Neuronal stem cell (in vitro differentiated cells): ENCODE data around the gene ASB18.
A peak's percentile ranks its signal among the peaks of the same experiment; 100 is the strongest.

ENCODE experiments used
- DNase-seq: peaks from one replicate; pipeline ENCODE4 v3.0.0-alpha.2; 2013; ENCODE audit warnings: low spot score
- H2AFZ ChIP-seq: one replicate; pipeline ENCODE4 v1.6.1; 2013; ENCODE audit warnings: mild to moderate bottlenecking, low read length, inconsistent platforms
- H2AK5ac ChIP-seq: 2 replicates; pipeline ENCODE4 v1.6.1; 2013; ENCODE audit warnings: low read depth, mild to moderate bottlenecking, inconsistent platforms, low read length, moderate library complexity, mixed read lengths
- H2BK120ac ChIP-seq: 2 replicates; pipeline ENCODE4 v1.6.1; 2013; ENCODE audit warnings: low read depth, mild to moderate bottlenecking, inconsistent platforms, low read length, moderate library complexity, mixed read lengths
- H2BK12ac ChIP-seq: one replicate; pipeline ENCODE4 v1.6.1; 2013; ENCODE audit warnings: low read length, inconsistent platforms
- H2BK15ac ChIP-seq: 2 replicates; pipeline ENCODE4 v1.6.1; 2013; ENCODE audit warnings: mild to moderate bottlenecking, low read length, inconsistent platforms, mixed read lengths
- H2BK5ac ChIP-seq: one replicate; pipeline ENCODE4 v1.6.1; 2013; ENCODE audit warnings: inconsistent platforms, mild to moderate bottlenecking, low read length, moderate library complexity
- H3K14ac ChIP-seq: one replicate; pipeline ENCODE4 v1.6.1; 2013; ENCODE audit warnings: low read length, inconsistent platforms
- H3K18ac ChIP-seq: 2 replicates; pipeline ENCODE4 v1.6.1; 2013; ENCODE audit warnings: low read length, inconsistent platforms
- H3K23ac ChIP-seq: 2 replicates; pipeline ENCODE4 v1.6.1; 2013; ENCODE audit warnings: low read depth, mild to moderate bottlenecking, mixed read lengths, low read length, inconsistent platforms; ENCODE audit not compliant: poor library complexity
- H3K27ac ChIP-seq: replicated peaks from 3 replicates; pipeline ENCODE4 v1.5.1; 2013; ENCODE audit warnings: low read length, inconsistent platforms
- H3K27me3 ChIP-seq, 3 experiments: 2 replicates each; pipeline ENCODE4 v1.6.1; 2013; ENCODE audit warnings: low read length in 3 of 3, mild to moderate bottlenecking in 2 of 3, inconsistent platforms in 1 of 3, low read depth in 1 of 3, mixed read lengths in 1 of 3, moderate library complexity in 1 of 3; ENCODE audit not compliant: control insufficient read depth in 3 of 3, insufficient read depth in 3 of 3
- H3K36me3 ChIP-seq, 2 donors: replicated peaks in 1 of 2; 2 replicates each; pipeline ENCODE4 v1.6.1; 2013; ENCODE audit warnings: low read length in 2 of 2; ENCODE audit not compliant: control insufficient read depth in 2 of 2, insufficient read depth in 2 of 2
- H3K4ac ChIP-seq: 2 replicates; pipeline ENCODE4 v1.6.1; 2013; ENCODE audit warnings: inconsistent platforms, mild to moderate bottlenecking, low read length, moderate library complexity
- H3K4me1 ChIP-seq, 2 donors: 1 replicate in 1 of 2; 2 replicates in 1 of 2; pipeline ENCODE4 v1.6.1; 2013; ENCODE audit warnings: low read length in 2 of 2, low read depth in 1 of 2; ENCODE audit not compliant: control insufficient read depth in 2 of 2, insufficient read depth in 1 of 2
- H3K4me2 ChIP-seq: one replicate; pipeline ENCODE4 v1.6.1; 2013; ENCODE audit warnings: mild to moderate bottlenecking, low read length, inconsistent platforms; ENCODE audit not compliant: insufficient read depth, poor library complexity, severe bottlenecking
- H3K4me3 ChIP-seq, 2 donors: 2 replicates each; pipeline ENCODE4 v1.5.1; 2013; ENCODE audit warnings: low read length in 2 of 2, mild to moderate bottlenecking in 2 of 2, inconsistent platforms in 1 of 2, moderate library complexity in 1 of 2
- H3K79me1 ChIP-seq: one replicate; pipeline ENCODE4 v1.6.1; 2013; ENCODE audit warnings: low read depth, mild to moderate bottlenecking, inconsistent platforms, low read length, moderate library complexity
- H3K9ac ChIP-seq: one replicate; pipeline ENCODE4 v1.6.1; 2013; ENCODE audit warnings: mild to moderate bottlenecking, low read depth, low read length, inconsistent platforms; ENCODE audit not compliant: poor library complexity
- H3K9me3 ChIP-seq, 2 donors: replicated peaks in 1 of 2; 2 replicates each; pipeline versions ENCODE3 to v1.6.1; 2013; ENCODE audit warnings: low read length in 2 of 2, mild to moderate bottlenecking in 2 of 2, inconsistent platforms in 1 of 2, low read depth in 1 of 2, mixed read lengths in 1 of 2, moderate library complexity in 1 of 2; ENCODE audit not compliant: control insufficient read depth in 2 of 2, insufficient read depth in 1 of 2
- H4K8ac ChIP-seq: one replicate; pipeline ENCODE4 v1.6.1; 2013; ENCODE audit warnings: low read depth, mild to moderate bottlenecking, inconsistent platforms, low read length, moderate library complexity
- H4K91ac ChIP-seq: one replicate; pipeline ENCODE4 v1.6.1; 2013; ENCODE audit warnings: low read length, low read depth, mild to moderate bottlenecking, inconsistent platforms; ENCODE audit not compliant: poor library complexity
- WGBS, 2 donors: extraction: QIAGEN DNeasy Blood & Tissue Kit; methylation state at CpG; one replicate each; pipeline ENCODE4 v1.1.7; 2013; ENCODE audit warnings: missing lambda C conversion rate in 2 of 2, mixed read lengths in 1 of 2; ENCODE audit not compliant: insufficient read length in 2 of 2, insufficient replicate concordance in 1 of 2; ENCODE audit errors: extremely low coverage in 2 of 2; 5-methylcytosine and 5-hydroxymethylcytosine counted together

Gene ASB18

DNA sequence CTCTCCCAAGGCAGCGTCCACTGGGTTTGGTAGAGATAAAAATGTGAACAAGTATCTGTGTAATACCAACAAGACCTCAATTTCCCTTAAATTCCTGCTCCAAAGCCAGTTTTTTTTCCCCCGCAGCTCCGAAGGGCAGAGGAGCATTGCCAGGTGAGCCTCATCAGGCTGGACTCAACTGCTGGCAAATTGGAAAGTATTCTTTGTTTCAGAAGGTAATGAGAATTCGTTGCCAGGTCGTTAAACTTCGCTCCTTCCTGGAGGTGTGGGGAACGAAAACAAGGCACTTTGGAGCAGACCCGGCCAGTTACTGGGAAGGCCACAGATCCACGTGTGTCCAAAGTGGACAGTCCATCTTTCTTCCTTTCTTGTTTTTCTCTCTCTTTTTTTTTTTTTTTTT lies 30.4 kb upstream of the ASB18 start:
- DNase-seq: no peak
- no CpG with 5 or more reads among the region's 9 CpGs for WGBS, 2 donors
- H4K91ac ChIP-seq: no peak overlapping the region
- no peak overlapping the region for H3K23ac ChIP-seq
- H3K9ac ChIP-seq: no peak overlapping the region
- H2BK120ac ChIP-seq: no peak overlapping the region
- H3K9me3 ChIP-seq: no peaks in the 10 kb centered on the region
- no peaks in the 10 kb centered on the region for H3K4me1 ChIP-seq
- H2AFZ ChIP-seq: no peak overlapping the region
- H2AK5ac ChIP-seq: no peak overlapping the region
- no peaks in the 10 kb centered on the region for H3K27me3 ChIP-seq
- no peak overlapping the region for H2BK12ac ChIP-seq
- H3K4me3 ChIP-seq: no peak overlapping the region
- no peak overlapping the region for H3K18ac ChIP-seq
- H2BK15ac ChIP-seq: no peak overlapping the region
- H3K4me2 ChIP-seq: no peak overlapping the region
- H2BK5ac ChIP-seq: no peak overlapping the region
- H4K8ac ChIP-seq: no peak overlapping the region
- no peaks in the 10 kb centered on the region for H3K36me3 ChIP-seq
- H3K27ac ChIP-seq: no peak overlapping the region
- H3K4ac ChIP-seq: no peak overlapping the region
- no peak overlapping the region for H3K14ac ChIP-seq
- H3K79me1 ChIP-seq: no peaks in the 10 kb centered on the region

DNA sequence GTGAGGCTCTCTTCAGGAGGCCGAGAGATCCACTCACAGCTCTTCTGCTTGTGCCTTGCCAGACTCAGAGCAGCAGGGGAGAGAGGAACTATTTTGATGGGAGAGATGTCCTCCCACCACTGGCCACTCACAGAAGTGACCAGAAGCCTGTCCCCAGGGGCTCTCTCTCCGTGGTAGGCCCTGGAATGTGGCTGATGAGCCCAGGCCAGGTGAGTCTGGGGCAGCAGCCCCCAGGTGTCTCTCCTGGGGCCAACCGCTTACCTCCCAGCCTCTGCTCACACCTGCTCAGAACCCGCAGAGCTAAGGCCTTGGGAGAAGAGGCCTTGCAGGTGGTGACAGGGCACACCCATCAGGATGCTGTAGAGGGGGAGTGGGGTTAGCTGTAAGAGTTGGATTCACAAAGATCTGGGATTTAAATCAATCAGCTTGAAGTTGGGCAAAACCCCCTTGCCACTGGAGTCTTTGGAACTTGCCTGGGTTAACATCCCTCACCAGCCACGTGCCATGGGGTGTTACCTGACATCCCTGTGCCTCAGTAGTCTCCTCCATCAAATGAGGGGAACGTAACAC lies 29.1 kb upstream of the ASB18 start:
- Histone ChIP-seq H2AK5ac (no peak overlapping the region), H3K4me3 (no peak overlapping the region), H4K8ac (no peak overlapping the region), H2BK15ac (no peak overlapping the region), H3K4ac (no peak overlapping the region), H3K9me3 (no peaks in the 10 kb centered on the region), H3K36me3 (no peaks in the 10 kb centered on the region), H3K27me3 (no peaks in the 10 kb centered on the region), H3K4me2 (no peak overlapping the region), H3K4me1 (no peaks in the 10 kb centered on the region), H3K9ac (no peak overlapping the region), H4K91ac (no peak overlapping the region), H2AFZ (no peak overlapping the region), H3K27ac (no peak overlapping the region), H3K14ac (no peak overlapping the region), H2BK120ac (no peak overlapping the region), H2BK5ac (no peak overlapping the region), H3K79me1 (no peaks in the 10 kb centered on the region), H3K18ac (no peak overlapping the region), H2BK12ac (no peak overlapping the region), H3K23ac (no peak overlapping the region)
- WGBS, 2 donors: no CpG with 5 or more reads among the region's 6 CpGs
- no peak for DNase-seq

DNA sequence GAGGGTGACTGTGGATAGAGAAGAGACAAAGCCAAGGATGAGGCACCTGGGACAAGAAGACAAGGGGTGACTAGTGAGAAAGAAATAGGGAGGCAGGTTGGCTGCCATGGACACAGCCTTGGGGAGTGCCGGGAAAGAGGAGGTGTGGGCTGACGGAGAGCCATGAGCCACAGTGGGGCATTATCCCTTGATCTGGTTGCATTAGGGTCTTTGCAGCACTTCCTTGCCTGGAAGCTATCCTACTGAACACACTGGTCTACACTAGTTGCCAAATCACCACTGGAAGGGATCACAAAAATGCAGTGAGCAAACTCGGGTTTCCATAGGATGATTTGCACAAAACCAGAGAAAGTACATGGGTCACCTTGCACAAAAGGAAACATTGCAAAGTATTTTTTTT lies 27.7 kb upstream of the ASB18 start:
- no peak for DNase-seq
- Histone ChIP-seq H2BK120ac (no peak overlapping the region), H3K36me3 (no peaks in the 10 kb centered on the region), H3K4ac (no peak overlapping the region), H3K18ac (no peak overlapping the region), H3K4me3 (peak overlapping the region in 1 of 2 donors; percentile 6), H3K4me2 (no peak overlapping the region), H2BK5ac (no peak overlapping the region), H2BK15ac (no peak overlapping the region), H2BK12ac (no peak overlapping the region), H3K23ac (no peak overlapping the region), H2AK5ac (no peak overlapping the region), H3K9ac (no peak overlapping the region), H3K4me1 (peaks cover 0 to 3% of the 10 kb centered on the region in 2 donors), H4K8ac (no peak overlapping the region), H3K14ac (no peak overlapping the region), H3K27ac (no peak overlapping the region), H3K79me1 (no peaks in the 10 kb centered on the region), H3K9me3 (no peaks in the 10 kb centered on the region), H4K91ac (no peak overlapping the region), H2AFZ (no peak overlapping the region), H3K27me3 (no peaks in the 10 kb centered on the region)
- WGBS, 2 donors: no CpG with 5 or more reads among the region's 3 CpGs

DNA sequence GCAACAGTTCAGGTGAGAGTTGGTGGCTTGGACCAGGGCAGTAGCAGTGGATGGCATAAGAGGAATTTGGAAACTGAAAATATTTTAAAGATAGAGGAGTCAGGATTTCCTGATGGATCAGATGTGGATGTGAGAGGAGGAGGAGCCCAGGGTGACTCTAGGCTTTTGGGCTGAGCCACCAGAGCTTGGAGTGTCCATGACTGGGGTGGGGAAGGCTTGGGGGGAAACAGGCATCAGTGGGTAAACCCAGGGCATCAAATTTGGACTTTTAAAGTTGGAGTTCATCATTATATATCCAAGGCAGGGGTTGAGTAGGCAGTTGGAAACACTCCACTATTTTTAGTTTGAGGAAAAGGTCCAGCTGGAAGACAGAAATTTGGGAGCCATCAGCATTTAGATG lies 27.3 kb upstream of the ASB18 start:
- H3K4me3 ChIP-seq: no peak overlapping the region
- no peaks in the 10 kb centered on the region for H3K27me3 ChIP-seq
- no peak overlapping the region for H2AK5ac ChIP-seq
- no peak for DNase-seq
- H2BK15ac ChIP-seq: no peak overlapping the region
- no peaks in the 10 kb centered on the region for H3K79me1 ChIP-seq
- no peak overlapping the region for H3K4me2 ChIP-seq
- no peak overlapping the region for H3K14ac ChIP-seq
- no peak overlapping the region for H4K91ac ChIP-seq
- H3K27ac ChIP-seq: no peak overlapping the region
- H2AFZ ChIP-seq: no peak overlapping the region
- H3K18ac ChIP-seq: no peak overlapping the region
- no peak overlapping the region for H2BK120ac ChIP-seq
- no peak overlapping the region for H2BK5ac ChIP-seq
- no peak overlapping the region for H3K9ac ChIP-seq
- H3K4me1 ChIP-seq: peaks cover 0 to 3% of the 10 kb centered on the region in 2 donors
- no peak overlapping the region for H3K23ac ChIP-seq
- no peak overlapping the region for H4K8ac ChIP-seq
- no peaks in the 10 kb centered on the region for H3K36me3 ChIP-seq
- H3K4ac ChIP-seq: no peak overlapping the region
- no peak overlapping the region for H2BK12ac ChIP-seq
- H3K9me3 ChIP-seq: no peaks in the 10 kb centered on the region
